HG03103 (cell line): ENCODE results near the gene RLF.

Experiments
- ATAC-seq: cut with Tn5 transposase; IDR thresholded peaks from one replicate; pipeline ENCODE4 v1.9.1; 2021; ENCODE audit warnings: low read depth; ENCODE audit not compliant: unreplicated experiment

The RLF gene

GRCh38 chr1:40232444-40232843, 71.3 kb downstream of the RLF start:
- peak; percentile 87 for ATAC-seq

DNA sequence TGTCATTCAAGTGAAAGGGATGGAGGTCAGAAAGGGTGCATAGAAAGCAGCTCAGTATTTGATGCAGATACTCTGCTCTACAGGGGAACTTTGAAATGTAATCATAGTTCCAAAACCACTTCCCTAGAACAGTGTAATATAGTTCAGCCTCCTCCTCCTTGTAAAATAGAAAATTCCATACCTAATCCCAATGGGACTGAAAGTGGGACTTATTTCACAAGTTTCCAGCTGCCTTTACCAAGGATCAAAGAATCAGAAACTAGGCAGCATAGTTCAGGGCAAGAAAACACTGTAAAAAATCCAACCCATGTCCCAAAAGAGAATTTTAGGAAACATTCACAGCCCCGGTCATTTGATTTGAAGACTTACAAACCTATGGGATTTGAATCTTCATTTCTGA, 78.4 kb downstream of the RLF start:
- ATAC-seq, result no peak

DNA sequence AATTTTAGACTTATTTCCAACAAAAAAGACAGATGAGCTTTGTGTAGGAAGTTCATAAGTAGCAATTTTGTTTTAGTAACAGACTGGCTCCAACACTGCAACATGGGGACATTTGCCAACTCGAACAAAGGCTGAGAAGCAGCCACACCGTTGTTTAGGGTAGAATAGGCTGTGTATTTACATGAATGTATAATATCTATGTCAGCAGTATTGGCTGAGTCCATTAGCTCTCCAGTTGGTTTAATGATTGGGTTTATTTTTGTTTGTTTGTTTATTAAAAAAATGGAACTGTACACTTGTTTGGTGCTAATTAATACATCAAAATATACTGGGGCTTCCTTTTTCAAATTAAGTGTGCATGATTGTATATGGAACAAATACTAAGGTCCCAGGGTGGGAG, 79.2 kb downstream of the RLF start:
- no peak for ATAC-seq

GRCh38 chr1:40241362-40241761, 80.2 kb downstream of the RLF start:
- ATAC-seq, result peak; percentile 31

DNA sequence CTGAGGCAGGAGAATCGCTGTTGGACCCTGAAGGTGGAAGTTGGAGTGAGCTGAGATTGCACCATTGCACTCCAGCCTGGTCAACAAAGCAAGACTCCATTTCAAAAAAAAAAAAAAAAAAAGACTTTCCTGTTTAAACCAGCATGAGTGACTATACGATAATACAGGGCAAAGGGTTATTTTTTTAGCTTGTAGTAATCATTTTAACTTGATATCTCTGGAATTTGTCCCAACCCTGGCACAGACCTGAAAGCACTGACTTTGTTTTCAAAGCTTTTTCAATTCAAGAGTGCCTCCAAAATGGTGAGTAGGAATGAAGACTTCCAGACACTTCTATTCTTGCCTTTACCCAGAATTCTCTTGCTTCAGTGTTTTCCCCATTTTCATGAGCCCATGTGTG, 82.2 kb downstream of the RLF start:
- ATAC-seq, result no peak

DNA sequence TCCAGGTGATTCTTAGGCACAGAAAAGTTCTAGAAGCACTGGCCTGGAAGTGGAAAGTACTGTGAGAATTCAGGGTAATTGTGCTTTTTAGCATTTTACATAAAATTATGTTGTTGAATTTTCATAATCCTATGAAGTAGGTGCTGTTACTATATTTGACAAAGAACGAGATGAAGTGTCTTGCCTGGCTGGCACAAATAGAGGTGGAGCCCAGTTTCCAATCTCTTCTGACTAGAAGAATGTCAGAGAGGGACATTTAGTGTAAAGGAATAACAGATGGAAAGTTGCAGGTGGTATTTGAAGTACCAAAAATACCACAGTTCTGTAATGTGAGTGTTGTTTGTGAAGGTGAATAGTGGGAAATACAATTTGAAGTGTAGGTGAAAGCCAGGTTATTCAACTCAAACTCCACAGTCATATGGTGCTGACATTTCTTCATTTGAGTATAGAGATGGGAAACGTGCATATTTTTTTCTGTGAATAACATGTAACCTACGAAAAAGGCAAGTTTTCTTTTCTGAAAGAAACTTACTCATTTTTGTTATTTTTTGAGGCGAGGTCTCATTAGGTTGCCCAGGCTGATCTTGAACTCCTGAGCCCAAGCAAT, 83.1 kb downstream of the RLF start:
- ATAC-seq, result no peak

DNA sequence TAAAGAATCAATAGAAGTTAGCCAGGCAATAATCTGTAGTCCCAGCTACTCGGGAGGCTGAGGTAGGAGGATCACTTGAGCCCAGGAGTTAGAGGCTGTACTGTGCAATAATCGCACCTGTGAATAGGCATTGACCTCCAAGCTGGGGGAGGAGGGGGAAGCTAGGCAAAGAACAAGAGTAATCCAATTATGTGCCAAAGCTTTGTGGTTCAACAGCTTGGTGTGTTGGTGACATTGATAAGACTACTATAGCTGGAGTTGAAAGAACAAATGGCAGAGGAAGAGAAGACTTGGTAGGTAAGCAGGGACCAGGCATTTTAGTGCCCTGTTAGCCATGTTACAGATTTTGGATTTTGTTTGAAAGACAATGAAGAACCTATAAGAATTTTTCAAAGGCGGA, 84.5 kb downstream of the RLF start:
- ATAC-seq, result no peak

- ATAC-seq, result no peak
Observed at GRCh38 chr1:40247655-40248054, 86.5 kb downstream of the RLF start, which contains the start of gene TMCO2. Gene TMCO2 (plus strand): TSS chr1:40247937. CDS start chr1:40247994, 57 bp downstream.

GRCh38 chr1:40248412-40248811, 87.2 kb downstream of the RLF start:
- no peak for ATAC-seq

DNA sequence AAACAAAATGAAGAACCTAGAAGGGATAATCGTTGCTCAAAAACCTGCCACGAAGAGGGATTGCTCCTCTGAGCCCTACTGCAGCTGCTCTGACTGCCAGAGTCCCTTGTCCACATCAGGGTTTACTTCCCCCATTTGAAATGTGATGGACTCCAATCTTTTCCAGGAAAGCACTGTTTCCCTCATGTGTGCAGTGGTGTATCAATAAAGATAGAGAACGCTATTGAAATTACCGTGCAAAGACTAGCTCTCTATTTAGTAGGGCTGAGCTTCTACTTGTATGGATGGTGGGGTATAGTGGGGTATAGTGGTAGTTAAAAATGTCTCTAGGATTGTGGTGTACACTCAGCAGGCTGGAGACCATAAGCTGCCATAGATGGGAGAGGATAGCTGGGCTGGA, 90.3 kb downstream of the RLF start:
- no peak for ATAC-seq

DNA sequence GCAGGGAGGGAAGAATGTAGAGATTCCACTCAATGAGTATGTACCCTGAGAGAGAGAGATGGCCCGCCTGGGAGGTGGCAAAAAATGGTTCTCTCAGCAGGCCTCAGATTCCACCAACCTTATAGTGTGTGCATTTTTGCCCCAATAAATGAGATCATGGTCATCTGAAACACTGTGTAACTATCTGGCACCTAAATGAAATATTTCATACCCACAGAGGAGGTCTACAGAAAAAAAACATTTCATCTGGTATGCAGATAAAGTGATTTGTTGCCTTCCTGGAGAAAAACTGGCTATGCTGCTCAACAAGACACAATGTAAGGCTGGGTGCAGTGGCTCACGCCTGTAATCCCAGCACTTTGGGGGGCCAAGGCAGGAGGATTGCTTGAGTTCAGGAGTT, 91.4 kb downstream of the RLF start:
- ATAC-seq, result no peak

DNA sequence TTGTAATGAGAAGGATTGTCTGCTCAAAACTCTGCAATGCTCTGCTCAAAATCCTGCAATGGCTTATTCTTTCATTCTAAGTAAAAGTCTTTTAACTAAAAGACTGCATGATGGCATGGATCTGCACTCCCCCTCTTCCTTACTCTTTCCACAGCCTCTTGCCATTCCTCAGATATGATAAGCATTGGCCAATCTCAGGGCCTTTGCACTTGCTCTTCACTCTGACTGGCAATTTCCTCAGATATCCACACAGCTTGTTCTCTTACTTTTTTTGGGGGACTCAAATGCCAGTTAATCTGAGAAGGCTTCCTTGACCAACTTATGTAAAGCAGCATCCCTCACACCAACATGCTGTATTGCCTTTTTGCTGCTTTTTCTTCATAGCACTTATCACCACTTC, 94.0 kb downstream of the RLF start:
- no peak for ATAC-seq

DNA sequence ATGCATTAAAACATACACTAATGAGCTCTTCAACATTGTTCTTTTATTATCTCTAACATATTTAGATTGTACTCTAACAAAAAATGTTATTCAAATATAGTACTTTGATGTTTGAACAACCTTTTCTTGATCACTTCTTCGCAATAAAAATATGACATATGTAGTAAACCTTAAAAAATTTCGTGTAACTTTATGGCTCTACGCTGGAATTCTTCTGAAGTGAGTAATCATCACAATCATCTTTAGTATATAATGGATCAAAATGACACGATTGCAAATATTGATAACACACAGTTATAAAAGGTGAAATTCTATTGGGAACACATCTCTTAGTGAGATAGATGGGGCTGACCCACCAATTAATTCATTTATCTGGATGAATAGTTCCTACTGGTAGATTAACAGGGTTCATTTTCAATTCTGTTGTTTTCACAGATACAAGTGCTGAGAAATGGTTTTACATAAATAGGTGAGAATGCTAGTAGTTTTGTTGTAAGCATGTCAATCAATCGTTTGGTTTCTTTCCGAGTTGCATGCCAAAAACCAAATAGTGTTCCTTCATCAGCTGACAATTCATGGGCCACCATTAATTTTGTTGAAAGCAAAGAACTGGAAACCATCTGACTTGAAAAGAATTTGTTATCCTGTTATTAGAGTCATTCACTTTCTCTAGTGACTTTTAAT, 95.4 kb downstream of the RLF start:
- ATAC-seq, result no peak

DNA sequence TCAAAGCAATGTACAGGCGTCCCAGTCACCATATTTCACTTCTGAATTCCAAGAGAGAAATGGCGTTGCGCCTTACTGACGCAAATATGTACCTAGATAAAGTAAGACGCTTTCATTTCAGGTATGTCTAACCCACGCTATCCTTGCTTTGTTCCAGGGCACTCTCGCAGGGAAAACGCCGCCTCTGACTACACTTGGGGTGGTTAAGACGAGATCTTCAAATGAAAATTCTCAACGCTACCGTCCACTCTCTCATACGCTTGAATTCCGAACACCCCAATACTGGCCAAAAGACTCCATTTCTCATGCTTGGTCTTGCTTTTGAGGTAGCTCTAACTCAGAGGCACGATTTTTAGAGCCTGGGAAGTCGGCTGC, 96.1 kb downstream of the RLF start:
- ATAC-seq, result no peak

DNA sequence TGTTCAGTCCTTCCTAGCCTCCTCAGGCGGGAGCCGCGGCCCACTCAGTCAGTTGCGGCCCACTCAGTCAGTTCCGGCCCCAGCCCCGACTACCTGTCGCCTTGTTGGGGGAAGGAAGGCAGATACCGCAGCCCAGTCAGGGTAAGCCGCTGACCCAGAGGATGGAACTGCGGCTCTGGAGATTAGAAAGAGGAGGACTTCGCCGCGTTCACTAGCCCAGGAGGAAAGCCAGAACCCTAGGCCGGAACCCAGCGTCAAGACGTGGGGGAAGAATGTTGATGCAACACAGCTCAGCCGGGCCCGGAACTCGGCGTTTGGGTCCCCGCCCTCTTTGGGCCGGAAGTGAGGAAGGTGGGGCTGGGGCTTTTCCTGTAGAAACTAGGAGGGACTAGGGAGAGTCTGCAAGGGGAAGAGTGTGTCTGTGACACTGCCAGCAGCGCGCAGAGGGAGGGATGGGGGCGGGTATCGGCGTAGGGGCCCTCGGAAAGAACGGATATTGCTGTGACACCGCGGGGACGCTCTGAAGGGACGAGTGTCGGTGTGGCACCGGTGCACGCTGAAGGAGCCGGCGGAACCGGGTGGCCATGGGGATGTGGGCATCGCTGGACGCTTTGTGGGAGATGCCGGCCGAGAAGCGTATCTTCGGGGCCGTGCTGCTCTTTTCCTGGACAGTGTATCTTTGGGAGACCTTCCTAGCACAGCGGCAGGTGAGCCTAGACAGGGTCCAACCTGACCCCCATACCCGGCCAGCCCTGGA, 96.7 kb downstream of the RLF start, which contains the start of gene ZMPSTE24:
ZMPSTE24 (plus strand) TSS at position 549 of the 757 bp plus-strand sequence; CDS start at position 585, 36 bp downstream.
- peak; percentile 93 for ATAC-seq

DNA sequence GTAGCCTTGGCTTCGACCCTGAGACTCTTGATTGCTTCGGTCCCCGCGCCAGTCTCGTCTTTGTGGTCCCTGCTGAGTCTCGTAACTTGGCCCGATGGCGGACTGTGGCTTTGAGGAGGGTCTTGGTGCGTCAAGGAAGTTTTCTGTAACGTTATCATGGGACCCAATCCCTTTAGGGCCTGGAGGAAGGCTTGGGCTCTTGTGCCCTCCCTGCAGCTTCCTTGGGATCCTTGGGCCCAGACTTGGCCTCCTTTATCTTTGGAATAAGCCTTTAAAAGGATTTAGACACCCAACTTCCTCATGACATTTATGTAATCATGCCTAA, 97.2 kb downstream of the RLF start:
- no peak for ATAC-seq

DNA sequence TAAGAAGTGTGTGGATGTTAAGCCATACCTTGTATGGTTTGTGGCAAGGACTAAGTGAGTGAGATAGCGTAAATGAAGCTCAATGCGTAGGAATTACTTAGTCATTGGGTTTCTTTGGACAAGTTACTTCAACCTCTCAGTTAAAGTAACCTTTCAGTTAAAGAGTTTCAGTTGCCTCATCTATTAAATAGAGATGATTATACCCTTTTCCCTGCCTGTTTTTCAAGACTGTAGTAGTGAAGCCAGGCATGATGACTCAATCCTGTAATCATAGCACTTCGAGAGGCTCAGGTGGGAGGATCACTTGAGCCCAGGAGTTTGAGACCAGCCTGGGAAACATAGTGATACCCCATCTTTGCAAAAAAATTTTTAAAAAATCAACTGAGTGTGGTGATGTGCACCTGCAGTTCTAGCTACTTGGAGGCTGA, 103.2 kb downstream of the RLF start:
- ATAC-seq, result no peak

DNA sequence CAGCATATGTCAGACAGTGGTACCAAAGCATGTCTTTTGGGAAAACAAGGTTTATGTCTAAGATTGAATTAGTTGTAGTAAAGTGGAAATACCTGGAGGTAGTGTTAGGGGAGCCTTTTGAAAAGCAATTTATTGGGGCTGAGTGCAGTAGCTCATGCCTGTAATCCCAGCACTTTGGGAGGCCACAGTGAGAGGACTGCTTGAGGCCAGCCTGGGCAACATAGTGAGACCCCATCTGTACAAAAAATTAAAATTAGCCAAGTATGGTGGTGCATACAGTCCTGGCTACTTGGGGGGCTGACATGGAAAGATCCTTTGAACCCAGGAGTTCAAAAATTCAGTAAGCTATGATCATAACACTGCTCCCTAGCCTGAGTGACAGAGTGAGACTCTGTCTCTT, 104.1 kb downstream of the RLF start:
- ATAC-seq, result no peak

- ATAC-seq, result no peak
Observed at GRCh38 chr1:40265919-40266318, 104.7 kb downstream of the RLF start.

DNA sequence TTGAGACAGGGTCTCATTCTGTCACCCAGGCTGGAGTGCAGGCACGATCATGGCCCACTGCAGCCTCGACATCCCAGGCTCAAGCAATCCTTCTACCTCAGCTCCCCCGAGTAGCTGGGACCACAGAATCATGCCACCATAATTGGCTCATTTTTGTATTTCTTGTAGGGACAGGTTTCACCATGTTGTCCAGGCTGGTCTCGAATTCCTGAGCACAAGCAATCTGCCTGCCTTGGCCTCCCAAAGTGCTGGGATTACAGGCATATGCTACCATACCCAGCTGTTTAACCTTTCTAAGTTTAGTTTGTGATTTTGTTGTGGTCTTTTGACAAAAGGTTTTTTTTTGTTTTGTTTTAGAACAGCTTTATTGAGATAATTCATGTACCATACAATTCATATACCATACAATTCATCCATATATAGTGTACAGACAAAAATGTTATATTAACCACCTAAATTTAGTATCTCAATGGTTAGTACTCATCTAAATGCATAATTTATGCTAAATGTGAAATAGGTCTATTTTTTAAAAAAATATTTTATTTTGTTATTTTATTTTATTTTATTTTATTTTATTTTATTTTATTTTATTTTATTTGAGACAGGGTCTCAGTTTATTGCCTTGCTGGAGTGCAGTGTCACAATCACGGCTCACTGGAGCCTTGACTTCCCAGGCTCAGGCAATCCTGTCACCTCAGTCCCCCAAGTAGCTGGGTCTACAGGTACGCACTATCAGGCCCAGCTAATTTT, 105.8 kb downstream of the RLF start:
- no peak for ATAC-seq

- ATAC-seq, result no peak
Observed at GRCh38 chr1:40267767-40268187, 106.6 kb downstream of the RLF start.
